IPS DF 6.9 (cell line): ENCODE data around the gene YLPM1.

Experiments used
- DNase-seq: peaks from one replicate; pipeline ENCODE4 v3.0.0-alpha.2; 2013; ENCODE audit warnings: low read depth, low spot score
- H3K27ac ChIP-seq: one replicate; pipeline ENCODE4 v1.5.1; 2013; ENCODE audit warnings: low read length, control low read depth
- H3K27me3 ChIP-seq: 2 replicates; pipeline ENCODE4 v1.6.1; 2013; ENCODE audit warnings: mild to moderate bottlenecking, low read length; ENCODE audit not compliant: control insufficient read depth, insufficient read depth
- H3K36me3 ChIP-seq: 2 replicates; pipeline ENCODE4 v1.6.1; 2013; ENCODE audit warnings: low read length; ENCODE audit not compliant: control insufficient read depth, insufficient read depth
- H3K4me1 ChIP-seq: 2 replicates; pipeline ENCODE4 v1.6.1; 2013; ENCODE audit warnings: low read length; ENCODE audit not compliant: control insufficient read depth, insufficient read depth
- H3K4me3 ChIP-seq: 2 replicates; pipeline ENCODE4 v1.5.1; 2013; ENCODE audit warnings: mild to moderate bottlenecking, low read length
- H3K9me3 ChIP-seq: 2 replicates; pipeline ENCODE4 v1.6.1; 2013; ENCODE audit warnings: low read length, inconsistent platforms; ENCODE audit not compliant: control insufficient read depth, insufficient read depth
- WGBS: extraction: QIAGEN DNeasy Blood & Tissue Kit; methylation state at CpG from one replicate; pipeline ENCODE4 v1.1.7; 2013; ENCODE audit warnings: mixed read lengths, missing lambda C conversion rate; ENCODE audit not compliant: insufficient read length, insufficient coverage; 5-methylcytosine and 5-hydroxymethylcytosine counted together

The YLPM1 gene

DNA sequence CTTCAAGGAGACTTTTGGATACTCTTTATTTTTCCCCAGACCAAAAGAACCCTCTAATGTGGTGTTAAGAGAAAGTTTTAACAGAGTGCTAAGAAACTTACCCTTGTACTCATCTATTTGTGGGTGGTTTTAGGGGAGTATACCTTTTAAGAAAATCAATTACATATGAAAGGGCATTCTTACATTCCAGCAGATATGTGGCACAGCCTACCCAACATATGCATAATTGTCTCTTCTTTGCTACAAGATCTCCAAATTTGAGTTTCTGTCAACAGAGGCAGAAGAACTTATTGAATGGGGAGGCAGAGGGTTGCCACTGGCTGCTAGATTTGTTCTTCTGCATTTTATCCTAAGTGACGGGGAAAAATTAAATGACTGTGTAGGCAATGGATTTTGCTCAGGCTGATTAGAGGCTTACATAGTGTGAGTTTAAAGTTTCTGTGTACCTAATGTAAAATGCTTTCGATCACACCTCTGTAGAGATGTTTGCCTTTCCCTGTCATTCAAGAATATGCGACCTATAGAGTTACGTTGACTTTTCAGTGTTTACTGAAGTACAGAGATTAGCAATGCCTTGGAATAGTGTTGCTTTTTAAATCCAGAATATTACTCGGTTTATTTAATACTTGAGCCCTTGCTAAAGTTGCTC is 58.3 kb downstream of the YLPM1 start:
- H3K27me3 ChIP-seq, result no peaks in the 10 kb centered on the region
- H3K4me1 ChIP-seq, result no peaks in the 10 kb centered on the region
- H3K4me3 ChIP-seq, result no peak overlapping the region
- WGBS, result no CpG with 5 or more reads among the region's 5 CpGs
- H3K36me3 ChIP-seq, result peaks cover 3% of the 10 kb centered on the region; the same call in 1 of the 2 replicates
- no peak for DNase-seq
- H3K27ac ChIP-seq, result no peak overlapping the region
- no peaks in the 10 kb centered on the region for H3K9me3 ChIP-seq

DNA sequence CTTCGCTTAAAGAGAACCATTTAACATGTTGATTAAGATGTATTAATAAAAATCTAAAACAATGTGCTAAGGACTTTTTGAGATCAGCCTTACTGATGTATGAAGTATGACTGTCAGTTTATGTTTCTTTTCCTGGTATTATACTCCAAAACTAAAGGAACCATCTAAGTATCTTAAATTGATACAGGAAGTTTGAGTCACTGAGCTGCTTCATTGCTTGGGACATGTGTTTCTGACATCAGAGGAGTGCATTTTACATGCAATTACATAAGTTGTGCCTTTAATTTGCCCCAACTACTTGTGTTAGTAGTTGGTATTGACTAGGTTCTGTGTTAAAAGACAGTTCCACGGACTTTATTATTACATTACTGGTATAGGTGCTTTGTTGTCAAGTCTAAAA is 61.9 kb downstream of the YLPM1 start:
- no peak for DNase-seq
- no peaks in the 10 kb centered on the region for H3K9me3 ChIP-seq
- peaks cover 4% of the 10 kb centered on the region; the same call in 1 of the 2 replicates for H3K36me3 ChIP-seq
- H3K4me1 ChIP-seq, result peaks cover 2% of the 10 kb centered on the region; the same call in 1 of the 2 replicates
- H3K4me3 ChIP-seq, result no peak overlapping the region
- no peak overlapping the region for H3K27ac ChIP-seq
- H3K27me3 ChIP-seq, result no peaks in the 10 kb centered on the region
- no CpG with 5 or more reads among the region's 2 CpGs for WGBS

DNA sequence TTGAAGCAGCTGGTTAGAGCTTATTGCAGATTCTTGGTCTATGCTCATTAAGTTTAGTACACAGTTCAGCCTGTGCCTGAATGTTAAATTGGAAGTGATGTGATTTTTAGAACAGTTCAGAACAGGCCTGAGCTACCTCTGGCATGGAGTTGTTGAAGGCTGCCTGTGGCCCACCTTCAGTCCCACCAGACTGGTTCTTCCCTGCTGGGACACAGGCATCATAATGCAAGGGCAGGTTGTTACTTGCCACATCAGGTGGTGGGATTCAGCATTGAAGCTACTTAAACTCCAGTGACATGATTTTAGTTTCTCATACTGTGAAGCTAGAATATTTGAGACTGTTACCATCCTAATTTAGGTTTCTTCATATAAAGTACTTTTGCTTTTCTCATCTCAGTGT is 63.5 kb downstream of the YLPM1 start:
- Histone ChIP-seq H3K4me1 (peaks cover 2% of the 10 kb centered on the region; the same call in 1 of the 2 replicates), H3K27ac (no peak overlapping the region), H3K27me3 (no peaks in the 10 kb centered on the region), H3K9me3 (no peaks in the 10 kb centered on the region), H3K4me3 (no peak overlapping the region), H3K36me3 (peaks cover 4% of the 10 kb centered on the region; the same call in 1 of the 2 replicates)
- DNase-seq, result peak; percentile 13

DNA sequence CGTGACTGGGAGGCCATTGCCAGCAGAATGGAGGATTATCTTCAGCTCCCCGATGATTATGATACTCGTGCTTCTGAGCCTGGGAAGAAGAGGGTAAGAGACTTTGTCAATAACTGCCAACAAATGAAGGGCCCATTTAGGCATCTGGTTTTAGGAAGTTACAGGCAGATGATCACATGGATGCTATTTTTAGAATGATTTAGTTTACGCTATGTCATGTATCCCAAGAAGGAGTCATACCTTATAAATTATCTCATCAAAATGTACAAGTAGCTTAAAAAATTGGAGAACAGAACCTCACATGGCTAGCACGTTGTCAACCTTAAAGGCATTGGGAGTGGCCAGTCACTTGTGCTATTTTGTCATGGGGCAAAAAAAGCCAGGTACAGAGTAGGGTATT is 66.1 kb downstream of the YLPM1 start:
- H3K36me3 ChIP-seq, result peaks cover 4% of the 10 kb centered on the region; the same call in 1 of the 2 replicates

DNA sequence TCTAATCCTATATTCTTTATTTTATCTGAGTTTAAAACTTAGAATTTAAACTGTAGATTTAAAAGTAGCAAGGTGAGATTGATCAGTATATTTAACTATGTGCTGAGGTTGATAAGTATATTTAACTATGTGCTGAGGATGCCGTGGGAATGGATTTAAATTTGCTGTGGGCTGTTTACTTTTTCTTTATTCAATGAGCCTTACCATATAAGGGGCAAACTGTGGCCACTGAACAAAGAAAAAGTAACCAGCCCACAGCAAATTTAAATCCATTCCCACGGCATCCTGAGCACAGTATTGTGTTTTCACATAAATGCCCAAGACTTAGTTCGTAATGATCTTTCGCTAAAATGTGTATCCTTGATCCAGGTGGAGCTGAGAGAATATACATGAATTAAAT is 69.7 kb downstream of the YLPM1 start:
- Histone ChIP-seq H3K36me3 (peaks cover 4% of the 10 kb centered on the region; the same call in 1 of the 2 replicates), H3K4me3 (no peak overlapping the region), H3K27me3 (no peaks in the 10 kb centered on the region), H3K27ac (no peak overlapping the region), H3K4me1 (no peaks in the 10 kb centered on the region), H3K9me3 (no peaks in the 10 kb centered on the region)
- DNase-seq, result no peak
- WGBS, result no CpG with 5 or more reads among the region's 4 CpGs

More for the DNA sequence above, 66.1 kb downstream of the YLPM1 start:
- Histone ChIP-seq H3K27me3 (no peaks in the 10 kb centered on the region), H3K27ac (no peak overlapping the region), H3K9me3 (no peaks in the 10 kb centered on the region), H3K4me3 (no peak overlapping the region), H3K4me1 (peaks cover 2% of the 10 kb centered on the region; the same call in 1 of the 2 replicates)
- no CpG with 5 or more reads among the region's 5 CpGs for WGBS
- DNase-seq, result no peak

DNA sequence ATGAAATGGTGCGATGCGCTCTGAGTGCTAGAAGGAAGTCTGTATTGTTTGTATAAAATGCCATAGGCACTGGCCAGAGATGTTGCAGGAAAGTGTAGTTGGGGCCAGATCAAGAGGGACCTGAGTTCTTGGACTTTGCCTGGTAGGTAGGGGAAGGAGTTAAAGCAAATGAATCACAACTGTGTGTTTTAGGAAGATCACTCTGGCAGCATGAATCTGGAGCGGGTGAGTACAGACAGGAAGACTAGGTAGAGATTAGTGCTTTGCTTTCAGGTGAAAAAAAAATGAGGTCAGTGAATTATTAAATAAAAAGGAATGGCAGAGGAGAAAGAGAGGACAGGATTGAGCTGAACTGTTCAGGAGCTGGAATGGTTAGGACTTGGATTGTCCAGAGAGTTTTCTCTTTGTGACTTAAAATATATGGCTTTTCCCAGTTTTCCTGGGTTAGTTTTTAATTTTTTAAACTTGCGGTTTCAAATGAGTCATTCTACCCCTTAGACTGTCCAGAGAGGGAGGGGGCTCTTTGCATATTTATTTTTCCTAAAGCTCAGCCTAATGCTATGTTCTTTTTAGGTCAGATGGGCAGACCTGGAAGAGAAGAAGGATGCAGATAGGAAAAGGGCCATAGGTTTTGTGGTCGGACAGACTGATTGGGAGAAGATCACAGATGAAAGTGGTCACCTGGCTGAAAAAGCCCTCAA is 71.7 kb downstream of the YLPM1 start:
- no peaks in the 10 kb centered on the region for H3K9me3 ChIP-seq
- no peaks in the 10 kb centered on the region for H3K4me1 ChIP-seq
- no peak for DNase-seq
- no peaks in the 10 kb centered on the region; the same call in 1 of the 2 replicates for H3K36me3 ChIP-seq
- H3K27me3 ChIP-seq, result no peaks in the 10 kb centered on the region
- no CpG with 5 or more reads among the region's 5 CpGs for WGBS
- H3K27ac ChIP-seq, result no peak overlapping the region
- no peak overlapping the region for H3K4me3 ChIP-seq

DNA sequence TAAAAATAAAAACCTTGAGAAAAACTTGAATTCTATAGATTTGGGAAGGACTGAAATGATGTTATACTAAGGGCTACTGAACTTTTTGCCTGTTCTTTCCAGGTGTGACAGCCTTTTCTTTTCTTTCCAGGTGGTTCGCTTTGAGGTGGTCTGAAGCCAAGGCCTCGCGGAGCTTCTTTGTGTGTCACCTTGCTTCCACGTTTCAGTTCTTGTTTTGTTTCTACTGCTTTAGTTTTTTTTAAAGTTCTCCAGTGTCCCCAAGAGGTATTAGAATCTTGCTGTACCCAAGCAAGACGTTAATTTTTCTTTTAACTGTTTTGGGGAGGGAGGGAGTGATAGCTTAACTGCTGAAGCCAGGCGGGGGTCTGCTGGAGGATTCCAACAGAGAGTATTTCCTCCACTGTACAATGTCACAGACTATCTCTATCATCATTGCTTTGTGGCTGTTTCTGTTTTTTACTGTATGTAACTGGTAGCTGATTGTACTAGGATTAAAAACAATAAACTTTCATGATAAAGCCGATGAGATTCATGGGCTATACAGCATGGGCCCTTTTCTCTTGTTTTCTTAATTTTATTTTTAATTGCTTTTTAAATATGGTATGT is 72.6 kb downstream of the YLPM1 start:
- no peak overlapping the region for H3K4me3 ChIP-seq
- H3K27ac ChIP-seq, result no peak overlapping the region
- no peaks in the 10 kb centered on the region for H3K4me1 ChIP-seq
- H3K36me3 ChIP-seq, result no peaks in the 10 kb centered on the region; the same call in 1 of the 2 replicates
- H3K27me3 ChIP-seq, result no peaks in the 10 kb centered on the region
- no peaks in the 10 kb centered on the region for H3K9me3 ChIP-seq
- no CpG with 5 or more reads among the region's 7 CpGs for WGBS
- DNase-seq, result no peak

DNA sequence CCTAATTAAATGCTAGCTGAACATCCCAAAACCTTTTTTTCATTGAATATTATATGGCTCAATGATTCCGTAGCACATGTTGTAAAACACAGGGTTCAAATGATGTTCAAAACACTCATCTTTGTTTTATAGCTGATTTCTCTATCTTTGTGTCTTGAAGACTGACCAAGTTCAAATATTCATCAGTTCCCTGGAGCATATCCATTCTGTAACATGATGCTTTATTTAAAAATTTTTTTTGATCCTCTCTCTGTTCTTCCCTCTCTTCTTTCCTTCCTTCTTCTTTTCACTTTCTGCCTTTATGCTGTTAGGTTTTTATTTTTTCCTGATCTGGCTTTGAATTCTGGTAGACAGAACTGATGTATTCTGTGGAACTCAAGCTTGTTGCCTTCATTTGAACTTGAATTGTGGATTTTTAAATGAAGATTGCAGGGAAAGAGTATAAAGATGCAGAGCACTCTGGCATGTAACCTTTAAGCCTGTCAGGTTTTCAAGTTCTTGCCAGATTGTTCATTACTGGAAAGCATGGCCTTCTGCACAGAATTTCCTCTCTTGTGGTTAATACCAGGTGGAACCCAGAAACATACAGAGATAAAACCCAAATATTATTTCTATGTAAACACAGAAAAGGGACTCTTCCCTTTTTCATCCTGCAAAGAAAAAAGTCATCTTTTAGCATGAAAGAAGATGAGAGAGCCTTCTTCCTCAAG is 73.3 kb downstream of the YLPM1 start:
- DNase-seq, result no peak
- Histone ChIP-seq H3K36me3 (no peaks in the 10 kb centered on the region), H3K4me3 (no peak overlapping the region), H3K4me1 (no peaks in the 10 kb centered on the region), H3K27ac (no peak overlapping the region), H3K27me3 (no peaks in the 10 kb centered on the region), H3K9me3 (no peaks in the 10 kb centered on the region)
- no CpG with 5 or more reads among the region's 1 CpG for WGBS

DNA sequence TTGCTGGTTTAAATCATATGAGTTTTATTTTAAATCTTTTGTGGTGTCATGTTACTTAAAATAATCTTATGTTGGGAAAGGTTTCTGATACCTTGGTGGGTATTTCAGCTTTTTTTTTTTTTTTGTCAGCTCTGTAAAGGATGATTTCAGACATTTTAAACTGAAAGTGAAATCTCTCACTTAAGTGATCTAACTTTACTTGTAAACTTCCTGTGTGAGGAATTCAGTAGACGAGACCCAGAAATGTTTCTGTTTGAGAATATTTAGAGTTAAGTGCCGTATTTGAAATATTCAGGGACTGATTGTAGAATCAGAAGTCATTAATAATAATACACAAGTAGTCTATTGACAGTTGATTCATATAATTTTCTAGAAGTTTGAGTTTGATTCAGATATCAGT is 75.0 kb downstream of the YLPM1 start:
- WGBS, result no CpG with 5 or more reads among the region's 2 CpGs
- no peak for DNase-seq
- Histone ChIP-seq H3K9me3 (no peaks in the 10 kb centered on the region), H3K36me3 (no peaks in the 10 kb centered on the region), H3K27me3 (no peaks in the 10 kb centered on the region), H3K4me3 (no peak overlapping the region), H3K27ac (no peak overlapping the region), H3K4me1 (no peaks in the 10 kb centered on the region)

DNA sequence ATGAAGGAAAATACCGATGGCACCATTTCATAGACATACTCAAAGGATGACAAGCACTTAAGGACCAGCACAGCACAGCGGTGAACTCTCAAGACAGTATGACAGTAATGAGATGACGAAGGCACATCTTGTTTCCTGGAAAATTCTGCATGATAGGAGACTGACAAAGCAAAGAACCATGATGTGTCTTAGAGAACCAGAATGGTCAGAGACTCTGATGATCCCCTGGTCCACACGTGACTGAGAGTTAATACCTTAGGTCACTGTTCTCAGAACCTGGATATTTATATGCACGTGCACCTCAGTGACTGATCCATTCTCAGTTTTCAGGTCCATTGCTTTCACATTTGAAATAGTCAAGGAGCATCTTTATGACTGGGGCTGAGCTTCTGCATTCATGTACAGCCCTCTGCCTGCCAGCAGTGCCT is 77.5 kb downstream of the YLPM1 start:
- Histone ChIP-seq H3K27ac (no peak overlapping the region), H3K9me3 (no peaks in the 10 kb centered on the region), H3K36me3 (no peaks in the 10 kb centered on the region), H3K27me3 (no peaks in the 10 kb centered on the region), H3K4me1 (no peaks in the 10 kb centered on the region), H3K4me3 (no peak overlapping the region)
- no peak for DNase-seq
- WGBS, result no CpG with 5 or more reads among the region's 5 CpGs
